K562 (cell line): ENCODE measurements around the gene RSBN1L. TPM values are rescaled to one million over a fixed set of nuclear protein-coding genes. Genes with fewer than 3 reads are reported as not detected.
A peak's percentile ranks its signal among the peaks of the same experiment; 100 is the strongest.

Source experiments
- ARID1B ChIP-seq: fragments of 450-650 bp; IDR thresholded peaks from 2 replicates; pipeline ENCODE4 v1.6.1; 2016; ENCODE audit warnings: antibody characterized with exemption, mild to moderate bottlenecking, inconsistent platforms
- ARNT ChIP-seq, 2 experiments: fragments of 450-650 bp; IDR thresholded peaks; 2 replicates each; pipeline ENCODE4 v1.6.1; 2016; ENCODE audit warnings: mild to moderate bottlenecking in 1 of 2
- GABPA ChIP-seq: fragments of 200-800 bp; sonication (Bioruptor generic); conservative IDR thresholded peaks from 2 replicates; pipeline ENCODE4 v1.6.1; 2016; ENCODE audit warnings: low read depth, missing genetic modification characterization, missing compliant biosample characterization
- MYC ChIP-seq, 2 experiments: fragments of 250-450 bp in 1 of 2; sonication (Bioruptor Pico) in 1 of 2; IDR thresholded peaks; 2 replicates each; pipeline versions ENCODE4 v1.5.1 to v1.6.1; 2012 to 2021; ENCODE audit warnings: low read depth in 2 of 2, borderline replicate concordance in 1 of 2, improper control_type of control experiment in 1 of 2, low read length in 1 of 2, mild to moderate bottlenecking in 1 of 2, moderate library complexity in 1 of 2
- NUFIP1 ChIP-seq: fragments of 450-650 bp; IDR thresholded peaks from 2 replicates; pipeline ENCODE4 v1.6.1; 2018; ENCODE audit not compliant: partially characterized antibody
- RBFOX2 ChIP-seq: fragments of 200-400 bp; formaldehyde crosslinking; IDR thresholded peaks from 2 replicates; pipeline ENCODE4 v1.6.1; 2017; ENCODE audit warnings: low read depth, mild to moderate bottlenecking, low read length, moderate library complexity
- RBM34 ChIP-seq: fragments of 200-400 bp; formaldehyde crosslinking; IDR thresholded peaks from 2 replicates; pipeline ENCODE4 v1.6.1; 2018; ENCODE audit warnings: low read length, borderline replicate concordance; ENCODE audit not compliant: insufficient read depth
- SIN3B ChIP-seq: fragments of 450-650 bp; IDR thresholded peaks from 2 replicates; pipeline ENCODE4 v1.6.1; 2017; ENCODE audit warnings: low read depth, mild to moderate bottlenecking, moderate library complexity
- SMARCA5 ChIP-seq: fragments of 450-650 bp; IDR thresholded peaks from 2 replicates; pipeline ENCODE4 v1.6.1; 2016
- TAF1 ChIP-seq: IDR thresholded peaks from 2 replicates; pipeline ENCODE4 v1.6.1; 2011; ENCODE audit warnings: mild to moderate bottlenecking, low read length, moderate library complexity; ENCODE audit not compliant: insufficient read depth, control insufficient read depth, severe bottlenecking; ENCODE audit errors: extremely low read depth
- TEAD4 ChIP-seq, 2 experiments: sonication (generic) in 1 of 2; formaldehyde crosslinking in 1 of 2; IDR thresholded peaks; 2 replicates each; pipeline versions ENCODE4 v1.6.1 to v1.8.0; 2012 to 2022; ENCODE audit warnings: borderline replicate concordance in 1 of 2, inconsistent platforms in 1 of 2, low read length in 1 of 2, mild to moderate bottlenecking in 1 of 2, missing genetic modification reagents in 1 of 2
- ZBTB2 ChIP-seq: fragments of 450-650 bp; IDR thresholded peaks from 2 replicates; pipeline ENCODE4 v1.6.1; 2016; ENCODE audit warnings: antibody characterized with exemption
- ZC3H8 ChIP-seq: fragments of 450-650 bp; IDR thresholded peaks from 2 replicates; pipeline ENCODE4 v1.6.1; 2017
- ZKSCAN3 ChIP-seq: fragments of 250-450 bp; sonication (Bioruptor Pico); IDR thresholded peaks from 2 replicates; pipeline ENCODE4 v1.4.0; 2020
- ZNF134 ChIP-seq: fragments of 250-450 bp; sonication (Bioruptor Pico); conservative IDR thresholded peaks from 2 replicates; pipeline ENCODE4 v1.4.0; 2020
- ZNF41 ChIP-seq: fragments of 250-450 bp; sonication (Bioruptor Pico); conservative IDR thresholded peaks from 2 replicates; pipeline ENCODE4 v1.4.0; 2020; ENCODE audit warnings: mild to moderate bottlenecking
- ZNF586 ChIP-seq: fragments of 450-650 bp; formaldehyde crosslinking; conservative IDR thresholded peaks from 2 replicates; pipeline ENCODE4 v1.4.0; 2020; ENCODE audit warnings: mild to moderate bottlenecking, moderate library complexity
- polyA plus RNA-seq, 8 experiments: library from polyadenylated mRNA; depleted of rRNA in 4 of 8; stranded (reverse) in 5 of 8; unstranded in 3 of 8; fragments of >200 nt; fragmentation: Nextera tagmentation in 2 of 8; fragmentation: Illumina TruSeq in 1 of 8; extraction: Ambion mirVana in 2 of 8; extraction: Trizol in 1 of 8; gene quantifications; 2 replicates each; pipeline versions ENCODE4 v1.2.1 to v1.2.3, GENCODE V29; 2011 to 2014; ENCODE audit warnings: inconsistent platforms in 1 of 8, missing spikeins in 1 of 8
- total RNA-seq, 7 experiments: library from RNA; depleted of rRNA in 6 of 7; stranded (reverse); fragments of >200 nt in 6 of 7; fragmentation: Illumina TruSeq in 2 of 7; extraction: Trizol in 2 of 7; gene quantifications; 2 replicates each; pipeline versions ENCODE4 v1.2.1 to v1.2.3, GENCODE V29; 2011 to 2021; ENCODE audit warnings: low replicate concordance in 1 of 7
- TF ChIP-seq, protein P1 (sequence below): sonication (generic); formaldehyde crosslinking; IDR thresholded peaks from 2 replicates; pipeline ENCODE4 v1.8.1; 2023; ENCODE audit warnings: mild to moderate bottlenecking, missing genetic modification reagents
- TF ChIP-seq, protein P2 (sequence below): fragments of 450-650 bp; IDR thresholded peaks from 2 replicates; pipeline ENCODE4 v1.6.1; 2016; ENCODE audit warnings: missing biosample characterization, missing genetic modification characterization
- TF ChIP-seq, protein P3 (sequence below): fragments of 250-450 bp; sonication (Bioruptor Pico); IDR thresholded peaks from 2 replicates; pipeline ENCODE4 v1.5.0; 2021

Gene RSBN1L
- total and polyA plus RNA-seq, 9 of the 15 experiments (the other 6 are each of a cell fraction or from before 2014, with no cell fraction given): 6.2 to 35.2 (median 20.1) TPM

DNA sequence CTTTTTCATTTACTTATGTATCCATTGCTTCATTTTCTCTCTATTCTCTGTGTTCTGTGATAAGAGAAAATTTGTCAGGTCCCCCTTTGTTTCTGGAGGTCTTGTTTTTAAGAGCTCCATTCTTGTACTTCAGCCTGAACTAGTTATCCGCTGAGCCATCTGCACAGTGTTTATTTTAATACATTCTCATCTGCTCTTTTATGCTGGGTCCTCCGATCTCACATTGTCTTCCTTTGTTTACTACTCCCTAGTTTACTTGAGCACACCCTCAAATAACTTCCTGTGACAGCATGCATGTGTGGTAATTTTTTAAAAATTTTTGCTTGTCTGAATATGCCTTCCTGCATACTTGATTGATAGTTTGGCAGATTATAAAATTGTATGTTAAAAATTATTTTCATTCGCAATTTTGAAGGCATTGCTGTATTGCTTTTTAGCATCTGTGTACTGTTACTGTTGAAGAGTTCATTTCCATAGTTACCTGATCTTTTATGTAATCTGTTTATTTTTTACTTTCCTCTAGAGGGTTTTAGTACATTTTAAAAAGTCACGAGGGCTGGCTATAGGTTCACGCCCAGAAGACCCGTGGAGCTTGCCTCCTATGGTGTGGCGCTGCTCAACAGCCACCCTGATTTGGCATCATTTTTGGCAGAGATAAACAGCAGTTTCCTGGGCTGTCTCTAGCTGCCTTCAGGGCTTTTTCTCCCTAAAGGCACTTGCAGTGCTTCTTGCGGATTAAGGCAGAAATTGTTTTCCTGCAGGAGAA, 31.9 kb downstream of the RSBN1L start (continued):
- TF ChIP-seq, protein P1, sequence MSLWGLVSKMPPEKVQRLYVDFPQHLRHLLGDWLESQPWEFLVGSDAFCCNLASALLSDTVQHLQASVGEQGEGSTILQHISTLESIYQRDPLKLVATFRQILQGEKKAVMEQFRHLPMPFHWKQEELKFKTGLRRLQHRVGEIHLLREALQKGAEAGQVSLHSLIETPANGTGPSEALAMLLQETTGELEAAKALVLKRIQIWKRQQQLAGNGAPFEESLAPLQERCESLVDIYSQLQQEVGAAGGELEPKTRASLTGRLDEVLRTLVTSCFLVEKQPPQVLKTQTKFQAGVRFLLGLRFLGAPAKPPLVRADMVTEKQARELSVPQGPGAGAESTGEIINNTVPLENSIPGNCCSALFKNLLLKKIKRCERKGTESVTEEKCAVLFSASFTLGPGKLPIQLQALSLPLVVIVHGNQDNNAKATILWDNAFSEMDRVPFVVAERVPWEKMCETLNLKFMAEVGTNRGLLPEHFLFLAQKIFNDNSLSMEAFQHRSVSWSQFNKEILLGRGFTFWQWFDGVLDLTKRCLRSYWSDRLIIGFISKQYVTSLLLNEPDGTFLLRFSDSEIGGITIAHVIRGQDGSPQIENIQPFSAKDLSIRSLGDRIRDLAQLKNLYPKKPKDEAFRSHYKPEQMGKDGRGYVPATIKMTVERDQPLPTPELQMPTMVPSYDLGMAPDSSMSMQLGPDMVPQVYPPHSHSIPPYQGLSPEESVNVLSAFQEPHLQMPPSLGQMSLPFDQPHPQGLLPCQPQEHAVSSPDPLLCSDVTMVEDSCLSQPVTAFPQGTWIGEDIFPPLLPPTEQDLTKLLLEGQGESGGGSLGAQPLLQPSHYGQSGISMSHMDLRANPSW: no peak
- no peak for TF ChIP-seq SIN3B
- no peak for TF ChIP-seq ZNF586 (CRISPR knock-in tag)
- no peak for TF ChIP-seq TAF1
- TF ChIP-seq SMARCA5: no peak
- no peak for TF ChIP-seq RBFOX2
- TF ChIP-seq ZKSCAN3 (CRISPR knock-in tag): no peak
- no peak for TF ChIP-seq NUFIP1
- TF ChIP-seq RBM34: no peak
- TF ChIP-seq ZNF41 (CRISPR knock-in tag): no peak
- TF ChIP-seq ARNT (IDR thresholded peaks at IDR 0.05): no peak
- peak; percentile 23; the same call in 1 of the 2 replicates for TF ChIP-seq TEAD4 (IDR thresholded peaks at IDR 0.05; ENCODE audit: low read length)
- no peak for TF ChIP-seq TEAD4 (CRISPR knock-in tag; IDR thresholded peaks at IDR 0.05; ENCODE audit: borderline replicate concordance)
- no peak for TF ChIP-seq ZNF134
- TF ChIP-seq GABPA (tag): no peak
- TF ChIP-seq, protein P2, sequence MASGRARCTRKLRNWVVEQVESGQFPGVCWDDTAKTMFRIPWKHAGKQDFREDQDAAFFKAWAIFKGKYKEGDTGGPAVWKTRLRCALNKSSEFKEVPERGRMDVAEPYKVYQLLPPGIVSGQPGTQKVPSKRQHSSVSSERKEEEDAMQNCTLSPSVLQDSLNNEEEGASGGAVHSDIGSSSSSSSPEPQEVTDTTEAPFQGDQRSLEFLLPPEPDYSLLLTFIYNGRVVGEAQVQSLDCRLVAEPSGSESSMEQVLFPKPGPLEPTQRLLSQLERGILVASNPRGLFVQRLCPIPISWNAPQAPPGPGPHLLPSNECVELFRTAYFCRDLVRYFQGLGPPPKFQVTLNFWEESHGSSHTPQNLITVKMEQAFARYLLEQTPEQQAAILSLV: no peak
- TF ChIP-seq ZBTB2: no peak
- TF ChIP-seq, protein P3, sequence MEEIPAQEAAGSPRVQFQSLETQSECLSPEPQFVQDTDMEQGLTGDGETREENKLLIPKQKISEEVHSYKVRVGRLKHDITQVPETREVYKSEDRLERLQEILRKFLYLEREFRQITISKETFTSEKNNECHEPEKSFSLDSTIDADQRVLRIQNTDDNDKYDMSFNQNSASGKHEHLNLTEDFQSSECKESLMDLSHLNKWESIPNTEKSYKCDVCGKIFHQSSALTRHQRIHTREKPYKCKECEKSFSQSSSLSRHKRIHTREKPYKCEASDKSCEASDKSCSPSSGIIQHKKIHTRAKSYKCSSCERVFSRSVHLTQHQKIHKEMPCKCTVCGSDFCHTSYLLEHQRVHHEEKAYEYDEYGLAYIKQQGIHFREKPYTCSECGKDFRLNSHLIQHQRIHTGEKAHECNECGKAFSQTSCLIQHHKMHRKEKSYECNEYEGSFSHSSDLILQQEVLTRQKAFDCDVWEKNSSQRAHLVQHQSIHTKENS (CRISPR knock-in tag): no peak
- peak; percentile 67 for TF ChIP-seq ARID1B
- no peak for TF ChIP-seq ZC3H8
- no peak for TF ChIP-seq MYC (IDR thresholded peaks at IDR 0.05; ENCODE audit: low read depth, low read length)
- no peak for TF ChIP-seq MYC (CRISPR knock-in tag; IDR thresholded peaks at IDR 0.05; ENCODE audit: borderline replicate concordance, low read depth)
